ENCODE measurements around the gene BPNT1. TPM values are rescaled to one million over a fixed set of nuclear protein-coding genes. Genes with fewer than 3 reads are reported as not detected.

The BPNT1 gene
- total and polyA plus RNA-seq, 2 of the 13 experiments (the other 11 are each of a cell fraction or from before 2014, with no cell fraction given), result 35.2 to 43.9 TPM

DNA sequence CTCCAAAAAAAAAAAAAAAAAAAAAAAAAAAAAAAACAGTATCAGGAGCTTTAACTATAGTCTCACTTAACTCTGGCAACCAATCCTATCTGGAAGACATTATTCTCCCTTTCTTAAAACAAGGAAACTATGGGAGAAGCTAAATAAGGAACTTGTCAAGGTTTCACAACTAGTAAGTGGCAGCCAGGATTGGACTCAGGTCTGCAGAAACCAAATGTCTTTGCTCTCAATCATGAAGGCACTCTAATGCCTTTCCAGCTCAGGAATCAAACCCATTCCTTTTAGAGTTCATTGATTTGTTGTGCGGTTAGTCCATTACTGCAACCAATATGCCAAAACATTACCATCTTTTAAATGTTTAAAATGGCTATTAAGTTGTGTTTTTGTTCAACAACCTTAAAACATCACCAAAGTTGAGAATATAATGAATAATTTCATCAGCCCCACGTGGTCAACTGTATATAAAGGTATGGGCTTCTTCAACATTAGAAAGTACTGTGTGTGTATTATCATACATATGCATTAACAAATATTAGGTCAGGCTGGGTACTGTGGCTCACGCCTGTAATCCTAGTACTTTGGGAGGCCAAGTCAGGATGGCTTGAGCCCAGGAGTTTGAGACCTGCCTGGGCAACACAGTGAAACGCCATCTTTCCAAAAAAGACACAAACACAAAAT is 44.8 kb downstream of the BPNT1 start:
- H3K79me2 ChIP-seq (ENCODE audit: insufficient read depth, low read length), result peaks cover 41% of the 10 kb centered on the region
- H2AFZ ChIP-seq (ENCODE audit: low read length), result no peak overlapping the region
- H4K20me1 ChIP-seq (ENCODE audit: insufficient read depth, low read length), result no peaks in the 10 kb centered on the region; the same call in 1 of the 2 replicates
- BruUV-seq (replicated peaks), result no TSS peak
- peak overlapping the region; percentile 84 for H3K9ac ChIP-seq (ENCODE audit: insufficient read depth, low read depth, low read length)
- FAIRE-seq (no peak), ATAC-seq (no peak), DNase-seq (ENCODE audit: low spot score) (peak; percentile 3)
- H3K9me3 ChIP-seq (ENCODE audit: low read length), result no peaks in the 10 kb centered on the region
- H3K4me3 ChIP-seq (replicated peaks in 1 of 3; ENCODE audit: insufficient read depth in 1 of 3, low read depth in 2 of 3, low read length in 3 of 3), result peak overlapping the region; percentile 94 to 96 (median 96)
- H3K4me1 ChIP-seq (ENCODE audit: insufficient read depth, low read length), result peaks cover 22% of the 10 kb centered on the region
- POLR2A ChIA-PET, result interaction anchor here (0.8 kb wide), 1 partner anchor 65 kb away, joined by 6 read pairs; no protein-coding TSS in a partner anchor
- in situ Hi-C loops (cut with HindIII; ENCODE audit: extremely low pct_ligation_motif_present, low pct_unique_long_range_greater_than_20kb) (loop anchor here (5.0 kb wide), 1 partner anchor 42 kb away; the partner anchor contains the start of gene BPNT1), intact Hi-C loops (cut with micrococcal nuclease; ENCODE audit: unreplicated experiment) (no loop called here)
- no peak overlapping the region for H3K27ac ChIP-seq (ENCODE audit: extremely low read length, insufficient read depth, low read length)
- H3K4me2 ChIP-seq (ENCODE audit: low read depth, low read length), result peak overlapping the region; percentile 81
- CTCF ChIA-PET (ENCODE audit: low intra/inter-chr PET ratio, low total read pairs), result no interaction called here
- peaks cover 2 to 17% of the 10 kb centered on the region in 2 experiments; a peak in 4 of 5 replicates for H3K36me3 ChIP-seq (replicated peaks in 1 of 2; ENCODE audit: control insufficient read depth in 1 of 2, insufficient read depth in 2 of 2, low read length in 2 of 2)
- TF ChIP-seq REPIN1 (CRISPR knock-in tag; IDR thresholded peaks at IDR 0.05; ENCODE audit: borderline replicate concordance, low read depth) (no peak), ZNF354B (CRISPR knock-in tag; IDR thresholded peaks at IDR 0.05) (0 out of 2 replicates have a peak, but pooled peaks have one; percentile 29)
- H3K27me3 ChIP-seq (ENCODE audit: control insufficient read depth in 1 of 2, insufficient read depth in 2 of 2, low read length in 2 of 2), result no peaks in the 10 kb centered on the region
- 52% methylated on average over 4 of the region's 4 CpGs for WGBS (ENCODE audit: low lambda C conversion rate)

DNA sequence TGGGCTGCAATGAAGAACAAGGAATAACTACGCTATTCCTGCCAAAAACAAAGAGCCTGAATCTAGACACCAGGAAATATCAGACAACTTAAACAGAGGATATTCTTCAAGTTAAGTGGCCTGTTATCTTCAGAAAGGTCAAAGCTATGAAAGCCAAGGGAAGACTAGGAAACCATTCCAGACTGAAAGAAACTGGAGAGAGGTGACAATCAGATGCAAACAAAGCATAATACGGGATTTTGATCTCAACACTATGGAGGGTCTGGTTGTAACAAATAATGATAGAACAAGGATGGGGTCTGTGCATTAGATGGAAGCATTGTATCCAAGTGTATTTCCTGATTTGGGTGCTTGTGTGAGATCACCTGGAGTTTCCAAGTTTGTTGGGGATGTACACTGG is 45.9 kb downstream of the BPNT1 start:
- 100% methylated on average over 2 of the region's 2 CpGs for WGBS (ENCODE audit: low lambda C conversion rate)
- POLR2A ChIA-PET, result no interaction called here
- intact Hi-C loops (cut with micrococcal nuclease; ENCODE audit: unreplicated experiment), result no loop called here

More for the DNA sequence above, 45.9 kb downstream of the BPNT1 start:
- peaks cover 41% of the 10 kb centered on the region for H3K79me2 ChIP-seq (ENCODE audit: insufficient read depth, low read length)
- peak overlapping the region; percentile 55 for H3K4me2 ChIP-seq (ENCODE audit: low read depth, low read length)
- no peaks in the 10 kb centered on the region for H3K9me3 ChIP-seq (ENCODE audit: low read length)
- H3K9ac ChIP-seq (ENCODE audit: insufficient read depth, low read depth, low read length), result 0 out of 2 replicates have a peak overlapping the region, but pooled peaks have one; percentile 11
- H3K4me1 ChIP-seq (ENCODE audit: insufficient read depth, low read length), result peaks cover 22% of the 10 kb centered on the region
- ATAC-seq, result no peak
- H2AFZ ChIP-seq (ENCODE audit: low read length), result no peak overlapping the region
- in situ Hi-C loops (cut with HindIII; ENCODE audit: extremely low pct_ligation_motif_present, low pct_unique_long_range_greater_than_20kb), result no loop called here
- FAIRE-seq, result no peak
- H4K20me1 ChIP-seq (ENCODE audit: insufficient read depth, low read length), result no peaks in the 10 kb centered on the region; the same call in 1 of the 2 replicates
- TF ChIP-seq SATB2 (CRISPR knock-in tag; IDR thresholded peaks at IDR 0.05) (no peak), ELF1 (CRISPR knock-in tag; IDR thresholded peaks at IDR 0.05) (no peak), POLR2AphosphoS5 (IDR thresholded peaks at IDR 0.05; ENCODE audit: low read depth, low read length) (no peak), HHEX (CRISPR knock-in tag; IDR thresholded peaks at IDR 0.05) (no peak)
- TF ChIP-seq, protein P1, sequence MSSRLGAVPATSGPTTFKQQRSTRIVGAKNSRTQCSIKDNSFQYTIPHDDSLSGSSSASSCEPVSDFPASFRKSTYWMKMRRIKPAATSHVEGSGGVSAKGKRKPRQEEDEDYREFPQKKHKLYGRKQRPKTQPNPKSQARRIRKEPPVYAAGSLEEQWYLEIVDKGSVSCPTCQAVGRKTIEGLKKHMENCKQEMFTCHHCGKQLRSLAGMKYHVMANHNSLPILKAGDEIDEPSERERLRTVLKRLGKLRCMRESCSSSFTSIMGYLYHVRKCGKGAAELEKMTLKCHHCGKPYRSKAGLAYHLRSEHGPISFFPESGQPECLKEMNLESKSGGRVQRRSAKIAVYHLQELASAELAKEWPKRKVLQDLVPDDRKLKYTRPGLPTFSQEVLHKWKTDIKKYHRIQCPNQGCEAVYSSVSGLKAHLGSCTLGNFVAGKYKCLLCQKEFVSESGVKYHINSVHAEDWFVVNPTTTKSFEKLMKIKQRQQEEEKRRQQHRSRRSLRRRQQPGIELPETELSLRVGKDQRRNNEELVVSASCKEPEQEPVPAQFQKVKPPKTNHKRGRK (CRISPR knock-in tag; IDR thresholded peaks at IDR 0.05), result no peak
- TF ChIP-seq, protein P2, sequence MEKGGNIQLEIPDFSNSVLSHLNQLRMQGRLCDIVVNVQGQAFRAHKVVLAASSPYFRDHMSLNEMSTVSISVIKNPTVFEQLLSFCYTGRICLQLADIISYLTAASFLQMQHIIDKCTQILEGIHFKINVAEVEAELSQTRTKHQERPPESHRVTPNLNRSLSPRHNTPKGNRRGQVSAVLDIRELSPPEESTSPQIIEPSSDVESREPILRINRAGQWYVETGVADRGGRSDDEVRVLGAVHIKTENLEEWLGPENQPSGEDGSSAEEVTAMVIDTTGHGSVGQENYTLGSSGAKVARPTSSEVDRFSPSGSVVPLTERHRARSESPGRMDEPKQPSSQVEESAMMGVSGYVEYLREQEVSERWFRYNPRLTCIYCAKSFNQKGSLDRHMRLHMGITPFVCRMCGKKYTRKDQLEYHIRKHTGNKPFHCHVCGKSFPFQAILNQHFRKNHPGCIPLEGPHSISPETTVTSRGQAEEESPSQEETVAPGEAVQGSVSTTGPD (CRISPR knock-in tag; IDR thresholded peaks at IDR 0.05), result no peak
- TF ChIP-seq, protein P3, sequence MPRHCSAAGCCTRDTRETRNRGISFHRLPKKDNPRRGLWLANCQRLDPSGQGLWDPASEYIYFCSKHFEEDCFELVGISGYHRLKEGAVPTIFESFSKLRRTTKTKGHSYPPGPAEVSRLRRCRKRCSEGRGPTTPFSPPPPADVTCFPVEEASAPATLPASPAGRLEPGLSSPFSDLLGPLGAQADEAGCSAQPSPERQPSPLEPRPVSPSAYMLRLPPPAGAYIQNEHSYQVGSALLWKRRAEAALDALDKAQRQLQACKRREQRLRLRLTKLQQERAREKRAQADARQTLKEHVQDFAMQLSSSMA (CRISPR knock-in tag; IDR thresholded peaks at IDR 0.05), result no peak
- no TSS peak for BruUV-seq (replicated peaks)
- no peaks in the 10 kb centered on the region for H3K27me3 ChIP-seq (ENCODE audit: control insufficient read depth in 1 of 2, insufficient read depth in 2 of 2, low read length in 2 of 2)
- DNase-seq (ENCODE audit: low spot score), result no peak
- H3K36me3 ChIP-seq (replicated peaks in 1 of 2; ENCODE audit: control insufficient read depth in 1 of 2, insufficient read depth in 2 of 2, low read length in 2 of 2), result peaks cover 7 to 25% of the 10 kb centered on the region in 2 experiments
- no peak overlapping the region for H3K27ac ChIP-seq (ENCODE audit: extremely low read length, insufficient read depth, low read length)
- no peak overlapping the region; a peak in 1 of 6 replicates for H3K4me3 ChIP-seq (replicated peaks in 1 of 3; ENCODE audit: insufficient read depth in 1 of 3, low read depth in 2 of 3, low read length in 3 of 3)
- CTCF ChIA-PET (ENCODE audit: low intra/inter-chr PET ratio, low total read pairs), result no interaction called here

Data from HepG2 (cell line).